Right kidney (tissue), 1 donor: ENCODE measurements around the gene TAAR8.
"Not testable (repeated sequence)": the region's sequence is repeated elsewhere in the genome, so short reads cannot be mapped to it uniquely, and the experiment has no call there.

Source experiments
- DNase-seq: peaks from one replicate; pipeline ENCODE4 v3.0.0-alpha.2; 2016

TAAR8 gene

DNA sequence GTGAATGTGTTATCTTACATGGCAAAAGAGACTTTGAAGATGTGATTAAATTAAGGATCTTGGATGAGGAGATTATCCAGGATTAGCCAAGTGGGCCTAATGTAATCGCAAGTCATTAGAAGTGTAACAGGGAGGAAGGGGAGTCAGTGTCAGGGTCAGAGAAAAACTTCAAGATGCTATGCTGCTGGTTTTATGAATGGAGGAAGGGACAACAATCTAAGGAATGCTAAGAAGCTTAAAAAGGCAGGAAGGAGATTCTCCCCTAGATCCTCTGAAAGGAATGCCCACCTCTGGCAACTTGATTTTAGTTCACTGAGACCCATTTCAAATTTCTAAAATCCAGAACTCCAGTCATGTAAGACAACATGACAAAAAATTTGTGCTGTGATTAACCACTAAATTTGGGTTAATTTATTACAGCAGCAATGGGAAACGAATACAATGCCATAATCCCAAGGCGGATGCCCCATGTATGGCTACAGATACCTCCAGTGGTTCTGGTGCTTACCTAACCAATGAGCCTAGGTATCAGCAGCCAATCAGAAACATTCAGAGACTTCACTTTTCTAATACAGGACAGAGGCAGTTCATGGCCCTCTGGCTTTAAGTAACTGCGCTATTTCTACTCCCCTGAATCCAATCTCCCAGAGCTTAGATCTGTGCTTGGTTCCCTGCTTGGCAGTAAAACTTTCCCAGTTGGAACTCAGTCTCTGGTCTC is 3.6 kb upstream of the TAAR8 start:
- DNase-seq = no peak

DNA sequence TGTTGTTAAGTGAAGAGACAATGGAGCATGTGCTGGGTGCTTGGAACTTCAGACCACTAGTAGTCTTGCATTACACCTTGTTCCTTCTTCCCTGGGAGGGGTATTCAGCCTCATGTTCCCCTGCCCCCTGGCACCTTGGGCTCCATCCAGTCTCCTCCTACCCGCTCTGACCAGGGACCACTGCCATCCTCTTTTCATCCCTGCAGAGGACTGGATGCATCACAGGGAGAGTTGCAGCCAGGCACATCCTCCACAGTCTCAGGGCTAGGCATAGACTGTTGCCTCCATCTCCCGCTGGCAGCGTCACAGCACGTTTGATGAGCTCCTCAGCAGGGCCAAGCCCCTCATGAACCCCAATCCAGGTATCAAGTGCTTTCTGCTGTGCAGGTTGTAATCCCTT is 1.3 kb upstream of the TAAR8 start:
- no peak for DNase-seq

GRCh38 chr6:132560087-132560486 is 7.6 kb downstream of the TAAR8 start:
- DNase-seq = not testable (repeated sequence)

DNA sequence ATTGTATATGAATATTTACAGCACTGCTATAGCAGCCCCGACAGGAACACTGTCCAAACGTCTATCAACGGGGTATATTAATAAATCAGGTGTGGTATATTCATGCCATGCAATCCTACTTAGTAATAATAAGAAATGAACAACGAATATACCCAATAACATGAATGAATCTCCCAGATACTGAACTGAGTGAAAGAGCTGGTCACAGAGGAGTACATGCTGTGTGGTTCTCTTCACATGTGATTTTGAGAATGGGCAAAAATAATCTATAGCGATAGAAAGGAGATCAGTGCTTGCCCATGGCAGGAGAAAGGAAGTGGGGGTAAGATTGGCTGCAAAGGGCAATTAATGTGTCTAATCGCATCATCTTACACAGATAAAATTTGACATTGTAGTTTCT is 13.9 kb downstream of the TAAR8 start:
- DNase-seq = no peak

GRCh38 chr6:132567566-132567965 is 15.1 kb downstream of the TAAR8 start:
- DNase-seq = no peak

DNA sequence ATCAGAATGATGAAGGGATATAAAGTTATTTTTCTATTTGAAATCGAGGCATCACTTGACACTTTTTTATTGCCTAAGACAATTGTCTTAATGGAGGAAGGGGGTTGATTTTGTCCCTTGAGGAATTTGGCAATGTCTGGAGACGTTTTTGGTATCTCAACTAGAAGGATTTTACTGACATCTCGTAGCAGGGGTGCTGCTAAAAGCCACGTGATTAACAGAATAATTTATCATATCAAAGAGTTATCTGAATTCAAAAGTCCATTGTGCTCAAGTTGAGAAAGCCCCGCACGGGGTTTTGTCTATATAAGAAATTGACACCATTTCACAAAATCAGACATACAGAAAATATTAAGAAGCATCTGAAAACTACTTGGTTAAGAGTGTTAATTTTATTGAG is 16.1 kb downstream of the TAAR8 start:
- no peak for DNase-seq

DNA sequence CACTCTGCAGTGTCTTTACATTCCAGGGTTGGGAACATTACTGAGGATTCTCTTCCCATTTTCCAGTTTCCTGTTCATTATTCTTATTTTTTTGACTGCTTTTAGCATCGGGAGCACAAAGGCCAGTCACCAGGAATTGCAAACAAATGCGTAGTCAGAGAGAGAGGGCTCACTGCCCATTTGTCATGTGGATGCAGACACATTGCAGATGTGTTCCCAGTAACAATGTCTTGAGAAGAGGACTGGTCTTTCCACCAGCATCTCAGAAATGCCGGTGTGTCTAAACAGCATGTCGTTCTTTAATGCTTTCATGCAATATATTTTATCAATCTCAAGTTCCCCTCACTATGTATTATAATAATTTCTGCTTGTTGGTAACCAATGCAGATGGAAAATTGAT is 16.7 kb downstream of the TAAR8 start:
- DNase-seq = no peak

DNA sequence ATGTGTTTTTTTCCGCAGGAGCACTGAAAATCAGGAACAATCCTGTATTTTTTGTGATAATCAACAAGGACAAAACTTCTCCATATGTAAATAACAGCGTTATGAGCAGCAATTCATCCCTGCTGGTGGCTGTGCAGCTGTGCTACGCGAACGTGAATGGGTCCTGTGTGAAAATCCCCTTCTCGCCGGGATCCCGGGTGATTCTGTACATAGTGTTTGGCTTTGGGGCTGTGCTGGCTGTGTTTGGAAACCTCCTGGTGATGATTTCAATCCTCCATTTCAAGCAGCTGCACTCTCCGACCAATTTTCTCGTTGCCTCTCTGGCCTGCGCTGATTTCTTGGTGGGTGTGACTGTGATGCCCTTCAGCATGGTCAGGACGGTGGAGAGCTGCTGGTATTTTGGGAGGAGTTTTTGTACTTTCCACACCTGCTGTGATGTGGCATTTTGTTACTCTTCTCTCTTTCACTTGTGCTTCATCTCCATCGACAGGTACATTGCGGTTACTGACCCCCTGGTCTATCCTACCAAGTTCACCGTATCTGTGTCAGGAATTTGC is 17.8 kb downstream of the TAAR8 start, which contains the start of gene TAAR6:
Gene TAAR6 (plus strand): TSS at position 102 of the 557 bp plus-strand sequence. CDS start 0 bp downstream, at position 102.
- no peak for DNase-seq

DNA sequence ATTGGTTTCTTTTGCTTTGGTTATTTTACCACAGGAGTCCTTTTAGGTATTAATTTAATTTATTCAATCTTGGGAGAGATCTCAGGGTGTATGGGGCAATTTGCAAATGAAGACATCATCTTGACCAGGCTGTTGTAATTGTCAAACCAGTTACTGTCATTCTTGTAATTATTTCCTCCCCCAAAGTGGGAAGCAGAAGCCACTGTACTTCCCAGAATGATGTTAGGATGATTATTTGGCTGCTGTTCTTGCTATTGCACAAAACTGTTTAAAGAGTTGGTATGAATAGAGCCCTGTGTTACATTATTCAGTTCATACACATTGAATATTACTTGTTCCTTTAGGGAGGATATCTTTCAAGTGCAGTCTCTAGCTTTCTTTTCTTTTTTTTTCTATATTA is 19.3 kb downstream of the TAAR8 start:
- DNase-seq = no peak

DNA sequence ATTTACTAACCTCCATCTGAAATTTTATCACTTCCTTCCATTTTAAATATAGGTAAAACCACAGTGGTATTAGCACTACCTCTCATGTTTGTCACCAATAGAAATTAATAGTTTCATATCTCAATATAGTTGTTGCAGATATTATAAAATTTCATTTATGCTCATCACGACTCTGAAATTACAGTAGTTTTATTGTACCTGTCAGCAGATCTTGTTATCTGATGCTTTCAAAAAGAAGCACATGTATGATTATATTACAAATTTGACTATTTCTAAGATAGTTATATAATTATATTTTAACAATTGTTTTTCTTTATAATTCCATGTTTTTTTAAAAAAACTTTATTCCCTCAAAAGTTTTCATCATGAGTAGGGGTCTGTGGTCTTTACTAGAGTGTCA is 32.2 kb downstream of the TAAR8 start:
- no peak for DNase-seq

DNA sequence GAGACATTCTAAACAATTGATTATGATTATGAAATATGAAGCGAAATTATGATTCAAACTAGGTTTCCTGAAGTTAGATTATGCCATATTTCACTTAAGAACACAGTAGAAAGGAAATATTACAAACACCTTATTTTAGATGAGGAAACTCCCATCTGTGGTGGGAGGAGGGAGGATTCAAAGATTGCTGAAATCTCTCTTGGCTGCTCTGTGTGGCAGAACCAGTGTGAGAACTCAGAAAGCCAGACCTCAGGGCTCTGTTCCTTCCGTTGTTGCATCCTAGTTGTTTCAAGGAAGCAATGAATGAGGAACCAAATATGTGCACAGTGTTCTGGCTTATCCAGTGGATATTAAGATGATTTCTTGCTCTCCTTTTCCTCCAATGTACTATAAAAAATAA is 35.0 kb downstream of the TAAR8 start:
- no peak for DNase-seq

- DNase-seq = no peak
Observed at GRCh38 chr6:132589454-132589853, 37.0 kb downstream of the TAAR8 start, which contains the start of gene TAAR5. Gene TAAR5, minus strand, starts transcription at chr6:132589741. Its CDS starts 55 bp downstream, at chr6:132589686.

- DNase-seq = no peak
Observed at GRCh38 chr6:132590362-132590761, 37.9 kb downstream of the TAAR8 start.

GRCh38 chr6:132592855-132593254 is 40.4 kb downstream of the TAAR8 start:
- no peak for DNase-seq

- no peak for DNase-seq
Observed at GRCh38 chr6:132596201-132596600, 43.7 kb downstream of the TAAR8 start.

- DNase-seq = no peak
Observed at GRCh38 chr6:132598473-132598872, 46.0 kb downstream of the TAAR8 start.

GRCh38 chr6:132600900-132601299 is 48.4 kb downstream of the TAAR8 start:
- not testable (repeated sequence) for DNase-seq
